Measurements from ENCODE around the gene HOXB2. TPM values are rescaled to one million over a fixed set of nuclear protein-coding genes. Genes with fewer than 3 reads are reported as not detected.

The HOXB2 gene
- total RNA-seq, 2 experiments from 2014 or later = not detected

GRCh38 chr17:48543107-48543853, 1.6 kb downstream of the HOXB2 start:
- Histone ChIP-seq H3K4me2 (ENCODE audit: low read length) (no peak overlapping the region), H3K4me1 (ENCODE audit: insufficient read depth, low read length, poor library complexity, severe bottlenecking) (no peaks in the 10 kb centered on the region), H3K36me3 (ENCODE audit: insufficient read depth, low read length) (no peaks in the 10 kb centered on the region), H3K9me2 (ENCODE audit: insufficient read depth, low read length) (no peaks in the 10 kb centered on the region), H2AFZ (ENCODE audit: low read length) (no peak overlapping the region), H3K4me3 (ENCODE audit: low read depth, low read length, poor library complexity, severe bottlenecking) (no peak overlapping the region), H4K20me1 (ENCODE audit: insufficient read depth, low read length) (no peaks in the 10 kb centered on the region), H3K27ac (ENCODE audit: low read depth, low read length, poor library complexity, severe bottlenecking) (no peak overlapping the region), H3K9me3 (ENCODE audit: low read length) (no peaks in the 10 kb centered on the region), H3K79me2 (ENCODE audit: insufficient read depth, low read depth, low read length) (no peaks in the 10 kb centered on the region)
- intact Hi-C loops (cut with micrococcal nuclease; ENCODE audit: unreplicated experiment) = no loop called here
- BruUV-seq (replicated peaks) = no TSS peak
- no peak for TF ChIP-seq EZH2phosphoT487 (IDR thresholded peaks at IDR 0.05; ENCODE audit: borderline replicate concordance, low read depth, low read length)
- no peak for TF ChIP-seq CTCF (conservative IDR thresholded peaks at IDR 0.05; ENCODE audit: low read length)
- CTCF ChIA-PET (ENCODE audit: unreplicated experiment) = no interaction called here
- DNase-seq (ENCODE audit: low spot score) = no peak
- POLR2A ChIA-PET = no interaction called here

- Histone ChIP-seq H3K4me3 (ENCODE audit: low read depth, low read length, poor library complexity, severe bottlenecking) (no peak overlapping the region), H3K9me2 (ENCODE audit: insufficient read depth, low read length) (no peaks in the 10 kb centered on the region), H3K4me2 (ENCODE audit: low read length) (no peak overlapping the region)
These were observed 2.2 kb downstream of the HOXB2 start for GRCh38 chr17:48542698-48543106.

More at GRCh38 chr17:48542698-48543106, 2.2 kb downstream of the HOXB2 start:
- H3K9me3 ChIP-seq (ENCODE audit: low read length) = no peaks in the 10 kb centered on the region
- no peak for DNase-seq (ENCODE audit: low spot score)
- no peak overlapping the region for H3K27ac ChIP-seq (ENCODE audit: low read depth, low read length, poor library complexity, severe bottlenecking)
- intact Hi-C loops (cut with micrococcal nuclease; ENCODE audit: unreplicated experiment) = no loop called here
- POLR2A ChIA-PET = no interaction called here
- H3K79me2 ChIP-seq (ENCODE audit: insufficient read depth, low read depth, low read length) = no peaks in the 10 kb centered on the region
- H3K4me1 ChIP-seq (ENCODE audit: insufficient read depth, low read length, poor library complexity, severe bottlenecking) = no peaks in the 10 kb centered on the region
- CTCF ChIA-PET (ENCODE audit: unreplicated experiment) = no interaction called here
- TF ChIP-seq EZH2phosphoT487 (IDR thresholded peaks at IDR 0.05; ENCODE audit: borderline replicate concordance, low read depth, low read length) = no peak
- no peak for TF ChIP-seq CTCF (conservative IDR thresholded peaks at IDR 0.05; ENCODE audit: low read length)
- no TSS peak for BruUV-seq (replicated peaks)
- H2AFZ ChIP-seq (ENCODE audit: low read length) = no peak overlapping the region
- no peaks in the 10 kb centered on the region for H3K36me3 ChIP-seq (ENCODE audit: insufficient read depth, low read length)
- no peaks in the 10 kb centered on the region for H4K20me1 ChIP-seq (ENCODE audit: insufficient read depth, low read length)
